Measurements from ENCODE around the gene SSH2. TPM values are rescaled to one million over a fixed set of nuclear protein-coding genes. Genes with fewer than 3 reads are reported as not detected.

The SSH2 gene
- polyA plus RNA-seq, 1 experiment, result 24.1 TPM

DNA sequence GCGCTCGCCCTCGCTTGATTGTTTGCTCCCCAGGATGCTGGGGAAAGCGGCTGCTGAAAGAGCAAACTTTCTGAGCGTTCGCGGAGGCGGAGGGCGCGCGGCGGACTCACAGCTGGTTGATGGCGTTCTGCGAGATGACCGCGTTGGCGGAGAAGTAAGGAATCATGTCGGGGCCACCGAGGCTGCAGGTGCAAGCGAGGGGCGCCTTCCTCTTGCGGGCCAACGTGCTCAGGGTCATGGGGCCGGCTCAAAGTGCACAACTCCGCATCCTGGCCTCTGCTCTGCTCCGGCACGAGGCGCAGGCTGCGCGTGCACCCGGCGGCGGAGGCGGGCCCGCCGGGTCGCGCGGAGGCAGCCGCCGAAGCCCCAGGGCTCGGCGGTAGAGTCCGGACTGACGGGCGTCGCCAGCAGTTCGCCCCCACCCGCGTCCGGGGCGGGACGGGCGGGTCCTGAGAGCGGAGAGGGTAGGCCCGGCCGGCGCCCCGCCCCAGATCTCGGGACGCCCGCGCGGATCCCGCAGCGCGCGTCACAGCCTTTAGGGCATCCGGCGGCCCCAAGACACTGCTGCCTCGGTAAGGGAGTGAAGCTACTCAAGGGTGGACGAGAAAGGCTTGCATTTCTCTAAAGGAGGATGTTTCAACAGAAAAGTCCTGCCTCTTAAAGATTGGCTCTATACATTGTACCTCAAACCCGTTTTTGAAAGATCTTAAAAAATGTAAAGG, 168.8 kb downstream of the SSH2 start:
- Histone ChIP-seq H3K9me3 (ENCODE audit: control insufficient read depth, insufficient read depth, low read length) (no peaks in the 10 kb centered on the region), H3K4me3 (ENCODE audit: low read depth, low read length) (peak overlapping the region; percentile 86), H3K27me3 (ENCODE audit: control insufficient read depth, insufficient read depth, low read length) (no peaks in the 10 kb centered on the region), H3K27ac (ENCODE audit: low read depth, low read length) (peak overlapping the region; percentile 70)
- POLR2A ChIA-PET, result interaction anchor here (0.6 to 2.6 kb wide), 6 partner anchors 26 to 404 kb away, joined by 4 to 9 read pairs (median 8); no protein-coding TSS in a partner anchor
- CTCF ChIA-PET, result interaction anchor here (0.7 to 1.8 kb wide), 3 partner anchors 9 to 19 kb away, joined by 3 to 7 read pairs (median 3); no protein-coding TSS in a partner anchor
- peak; percentile 43 for DNase-seq (ENCODE audit: low read depth, low spot score)
- TF ChIP-seq, protein P1, sequence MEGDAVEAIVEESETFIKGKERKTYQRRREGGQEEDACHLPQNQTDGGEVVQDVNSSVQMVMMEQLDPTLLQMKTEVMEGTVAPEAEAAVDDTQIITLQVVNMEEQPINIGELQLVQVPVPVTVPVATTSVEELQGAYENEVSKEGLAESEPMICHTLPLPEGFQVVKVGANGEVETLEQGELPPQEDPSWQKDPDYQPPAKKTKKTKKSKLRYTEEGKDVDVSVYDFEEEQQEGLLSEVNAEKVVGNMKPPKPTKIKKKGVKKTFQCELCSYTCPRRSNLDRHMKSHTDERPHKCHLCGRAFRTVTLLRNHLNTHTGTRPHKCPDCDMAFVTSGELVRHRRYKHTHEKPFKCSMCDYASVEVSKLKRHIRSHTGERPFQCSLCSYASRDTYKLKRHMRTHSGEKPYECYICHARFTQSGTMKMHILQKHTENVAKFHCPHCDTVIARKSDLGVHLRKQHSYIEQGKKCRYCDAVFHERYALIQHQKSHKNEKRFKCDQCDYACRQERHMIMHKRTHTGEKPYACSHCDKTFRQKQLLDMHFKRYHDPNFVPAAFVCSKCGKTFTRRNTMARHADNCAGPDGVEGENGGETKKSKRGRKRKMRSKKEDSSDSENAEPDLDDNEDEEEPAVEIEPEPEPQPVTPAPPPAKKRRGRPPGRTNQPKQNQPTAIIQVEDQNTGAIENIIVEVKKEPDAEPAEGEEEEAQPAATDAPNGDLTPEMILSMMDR (IDR thresholded peaks at IDR 0.05; ENCODE audit: low read depth, low read length), result no peak

DNA sequence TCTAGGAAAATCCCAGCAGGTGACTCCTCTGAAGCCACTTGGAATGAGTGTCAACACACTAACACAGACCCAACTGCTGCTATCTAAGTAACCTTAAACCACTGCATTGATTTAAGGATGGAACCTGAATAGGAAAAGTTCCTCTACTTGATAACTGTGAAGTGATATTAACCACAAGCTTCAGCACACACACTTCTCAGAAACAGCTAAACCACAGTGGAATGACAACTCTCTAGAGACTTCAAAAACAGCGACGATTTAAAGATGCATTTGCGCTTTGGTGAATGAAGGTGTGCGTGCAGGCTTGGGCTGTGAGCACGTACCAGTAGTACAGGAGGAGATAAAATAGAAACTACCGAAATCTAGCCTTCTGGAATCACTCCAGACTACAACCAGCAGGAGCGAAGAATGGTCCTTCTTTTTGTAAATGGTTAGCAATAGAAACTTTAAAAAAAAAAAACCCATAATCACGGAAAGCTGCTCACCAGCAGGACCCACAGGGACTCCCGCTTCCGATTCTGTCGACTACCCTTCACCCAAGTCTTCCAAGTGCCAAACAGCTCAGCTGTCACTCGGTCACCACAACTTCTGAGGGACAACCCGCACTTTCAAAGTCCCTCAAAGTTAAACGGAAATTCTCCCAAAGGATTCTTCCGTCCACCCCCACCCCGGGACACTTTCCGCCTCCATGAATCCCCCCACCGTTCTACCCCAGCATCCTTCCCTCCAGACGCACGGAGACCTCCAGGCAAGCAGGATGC, 169.6 kb downstream of the SSH2 start:
- Histone ChIP-seq H3K27me3 (ENCODE audit: control insufficient read depth, insufficient read depth, low read length) (no peaks in the 10 kb centered on the region), H3K27ac (ENCODE audit: low read depth, low read length) (peak overlapping the region; percentile 70), H3K4me3 (ENCODE audit: low read depth, low read length) (peak overlapping the region; percentile 86), H3K9me3 (ENCODE audit: control insufficient read depth, insufficient read depth, low read length) (no peaks in the 10 kb centered on the region)
- POLR2A ChIA-PET, result interaction anchor here (0.9 to 2.6 kb wide), 2 partner anchors 26 to 106 kb away, joined by 7 to 9 read pairs; no protein-coding TSS in a partner anchor
- CTCF ChIA-PET, result interaction anchor here (0.7 to 1.4 kb wide), 4 partner anchors 8 to 333 kb away, joined by 3 read pairs; no protein-coding TSS in a partner anchor
- DNase-seq (ENCODE audit: low read depth, low spot score), result no peak
- TF ChIP-seq, protein P1 (IDR thresholded peaks at IDR 0.05; ENCODE audit: low read depth, low read length), result no peak

DNA sequence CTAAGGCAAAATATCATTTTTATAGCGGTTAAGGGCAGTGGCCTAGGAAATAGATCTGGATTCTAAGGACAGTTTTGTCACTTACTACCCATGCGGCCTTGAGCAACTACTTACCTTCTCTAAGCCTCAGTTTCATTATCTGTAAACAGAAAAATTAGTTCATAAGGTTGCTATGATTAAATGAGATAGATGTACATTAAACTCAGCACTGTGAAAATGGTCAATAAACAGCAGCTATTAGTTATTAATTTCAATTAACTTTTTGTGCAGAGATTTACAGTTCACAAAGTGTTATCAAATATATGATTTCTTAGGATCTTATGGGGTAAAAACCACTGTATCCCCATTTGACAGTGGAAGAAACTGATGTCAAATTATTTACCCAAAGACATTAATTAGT, 171.8 kb downstream of the SSH2 start:
- no peak overlapping the region for H3K27ac ChIP-seq (ENCODE audit: low read depth, low read length)
- TF ChIP-seq, protein P1 (IDR thresholded peaks at IDR 0.05; ENCODE audit: low read depth, low read length), result no peak
- H3K27me3 ChIP-seq (ENCODE audit: control insufficient read depth, insufficient read depth, low read length), result no peaks in the 10 kb centered on the region
- DNase-seq (ENCODE audit: low read depth, low spot score), result no peak
- H3K9me3 ChIP-seq (ENCODE audit: control insufficient read depth, insufficient read depth, low read length), result no peaks in the 10 kb centered on the region
- H3K4me3 ChIP-seq (ENCODE audit: low read depth, low read length), result no peak overlapping the region
- ChIA-PET POLR2A (no interaction called here), CTCF (no interaction called here)

DNA sequence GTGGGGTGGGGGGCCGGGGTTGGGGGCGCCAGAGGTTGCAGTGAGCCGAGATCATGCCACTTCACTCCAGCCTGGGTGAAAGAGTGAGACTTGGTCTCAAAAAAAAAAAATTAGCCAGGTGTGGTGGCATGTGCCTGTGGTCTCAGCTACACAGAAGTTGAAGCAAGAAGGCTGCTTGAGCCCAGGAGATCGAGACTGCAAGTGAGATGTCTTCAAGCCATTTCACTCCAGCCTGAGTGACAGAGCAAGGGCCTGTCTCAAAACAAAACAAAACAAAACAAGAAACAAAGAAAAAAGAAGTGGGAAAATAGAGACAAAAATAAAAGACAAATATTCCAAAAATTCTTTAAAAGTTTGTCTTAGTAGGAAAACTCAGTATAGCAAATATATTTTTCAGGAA, 172.2 kb downstream of the SSH2 start:
- CTCF ChIA-PET, result no interaction called here
- TF ChIP-seq, protein P1 (IDR thresholded peaks at IDR 0.05; ENCODE audit: low read depth, low read length), result no peak
- Histone ChIP-seq H3K27me3 (ENCODE audit: control insufficient read depth, insufficient read depth, low read length) (no peaks in the 10 kb centered on the region), H3K9me3 (ENCODE audit: control insufficient read depth, insufficient read depth, low read length) (no peaks in the 10 kb centered on the region), H3K27ac (ENCODE audit: low read depth, low read length) (no peak overlapping the region), H3K4me3 (ENCODE audit: low read depth, low read length) (no peak overlapping the region)
- DNase-seq (ENCODE audit: low read depth, low spot score), result no peak
- POLR2A ChIA-PET, result no interaction called here

Data from AG04450 (cell line).